Stomach (tissue), 9 donors: ENCODE data around the gene AADACL2. TPM values are rescaled to one million over a fixed set of nuclear protein-coding genes. Genes with fewer than 3 reads are reported as not detected.
A peak's percentile ranks its signal among the peaks of the same experiment; 100 is the strongest.

Experiments used
- DNase-seq, 2 donors: peaks; one replicate each; pipeline versions ENCODE4 v3.0.0 to v3.0.0-alpha.2; 2013 to 2019
- H3K27ac ChIP-seq, 5 donors: fragments of 200-600 bp in 4 of 5; sonication (generic) in 4 of 5; one replicate each; pipeline ENCODE4 v1.5.1; 2013 to 2019; ENCODE audit warnings: mild to moderate bottlenecking in 1 of 5, moderate library complexity in 1 of 5
- H3K27me3 ChIP-seq, 3 donors: fragments of 200-600 bp; sonication (generic); one replicate each; pipeline ENCODE4 v1.5.1; 2017 to 2019; ENCODE audit warnings: mixed run types in 1 of 3
- H3K36me3 ChIP-seq, 4 donors: fragments of 200-600 bp; sonication (generic); 1 replicate in 3 of 4; 2 replicates in 1 of 4; pipeline ENCODE4 v1.5.1; 2016 to 2019
- H3K4me1 ChIP-seq, 4 donors: fragments of 200-600 bp; sonication (generic); one replicate each; pipeline ENCODE4 v1.5.1; 2016 to 2019
- H3K4me3 ChIP-seq, 4 donors: fragments of 200-600 bp; sonication (generic) in 3 of 4; one replicate each; pipeline ENCODE4 v1.5.1; 2016 to 2019; ENCODE audit warnings: mild to moderate bottlenecking in 1 of 4
- H3K9me3 ChIP-seq, 4 donors: fragments of 200-600 bp; sonication (generic); one replicate each; pipeline ENCODE4 v1.5.1; 2016 to 2019
- CTCF ChIP-seq, 7 experiments: fragments of 450-650 bp in 4 of 7; fragments of 200-600 bp in 3 of 7; sonication (generic) in 3 of 7; IDR thresholded peaks; one replicate each; pipeline ENCODE4 v1.5.1; 2016 to 2019; ENCODE audit warnings: antibody characterized with exemption in 7 of 7, control low read depth in 2 of 7, mild to moderate bottlenecking in 1 of 7
- EP300 ChIP-seq: sonication (generic); formaldehyde crosslinking; IDR thresholded peaks from one replicate; pipeline ENCODE4 v1.6.1; 2017; ENCODE audit warnings: antibody characterized with exemption
- POLR2A ChIP-seq, 4 donors: fragments of 450-650 bp; IDR thresholded peaks; one replicate each; pipeline ENCODE4 v1.6.1; 2016; ENCODE audit warnings: antibody characterized with exemption in 4 of 4, control low read depth in 2 of 4, mild to moderate bottlenecking in 1 of 4, moderate library complexity in 1 of 4
- POLR2AphosphoS5 ChIP-seq, 3 donors: sonication (generic); formaldehyde crosslinking; IDR thresholded peaks; one replicate each; pipeline ENCODE4 v1.6.1; 2016; ENCODE audit warnings: antibody characterized with exemption in 3 of 3
- WGBS, 5 donors: extraction: QIAGEN DNeasy Blood & Tissue Kit in 3 of 5; methylation state at CpG; one replicate each; pipeline versions ENCODE4 v1.1.5 to v1.1.7; 2013 to 2018; 5-methylcytosine and 5-hydroxymethylcytosine counted together
- intact Hi-C: fragments of 100-400 bp; cut with DNase I; formaldehyde crosslinking; loops from one replicate; pipeline ENCODE4 v1.15.1; 2023; ENCODE audit warnings: low total_unique reads
- polyA plus RNA-seq, 3 donors: library from polyadenylated mRNA; stranded (reverse); fragments of 200-250 nt; gene quantifications; one replicate each; pipeline ENCODE4 v1.2.3, GENCODE V29; 2013
- total RNA-seq, 5 donors: library from RNA; depleted of rRNA; stranded (reverse); fragments of >200 nt; gene quantifications; one replicate each; pipeline versions ENCODE4 v1.1.0 to v1.2.3, GENCODE V29; 2014 to 2016
- donor health status: healthy with polysubstance abuse.
- donor health status: Bipolar disorder and iron deficiency.
- donor health status: healthy.

Gene AADACL2
- total and polyA plus RNA-seq, 8 donors: 0.92 TPM; not detected in 7

GRCh38 chr3:151766454-151766853, 32.7 kb downstream of the AADACL2 start:
- no peak for DNase-seq
- intact Hi-C loops: no loop called here
- Histone ChIP-seq H3K36me3 (no peaks in the 10 kb centered on the region), H3K27me3 (no peaks in the 10 kb centered on the region), H3K27ac (no peak overlapping the region), H3K9me3 (no peaks in the 10 kb centered on the region), H3K4me3 (no peak overlapping the region), H3K4me1 (peaks cover 12 to 31% (median 17%) of the 10 kb centered on the region in 4 donors)
- peak in 1 of 3 donors; percentile 12 for TF ChIP-seq POLR2AphosphoS5 (IDR thresholded peaks at IDR 0.05)
- TF ChIP-seq POLR2A (IDR thresholded peaks at IDR 0.05): no peak
- WGBS, 5 donors: 48 to 70% (median 63%) methylated on average over 2 of the region's 2 CpGs

GRCh38 chr3:151768393-151768930, 34.7 kb downstream of the AADACL2 start:
- 65 to 98% (median 96%) methylated on average over 1 of the region's 1 CpG for WGBS, 5 donors
- Histone ChIP-seq H3K36me3 (no peaks in the 10 kb centered on the region), H3K4me3 (no peak overlapping the region), H3K9me3 (no peaks in the 10 kb centered on the region), H3K4me1 (peaks cover 17 to 33% (median 23%) of the 10 kb centered on the region in 4 donors), H3K27me3 (no peaks in the 10 kb centered on the region), H3K27ac (peak overlapping the region in 3 of 5 donors; percentile 7 to 79 (median 78))
- intact Hi-C loops: no loop called here
- no peak for DNase-seq
- TF ChIP-seq POLR2AphosphoS5 (IDR thresholded peaks at IDR 0.05) (no peak), EP300 (no peak), CTCF (IDR thresholded peaks at IDR 0.05) (no peak), POLR2A (IDR thresholded peaks at IDR 0.05) (no peak)

- intact Hi-C loops: no loop called here
- TF ChIP-seq EP300 (no peak), POLR2AphosphoS5 (IDR thresholded peaks at IDR 0.05) (no peak), CTCF (IDR thresholded peaks at IDR 0.05) (no peak), POLR2A (IDR thresholded peaks at IDR 0.05) (no peak)
- H3K4me3 ChIP-seq: no peak overlapping the region
- no peaks in the 10 kb centered on the region for H3K9me3 ChIP-seq
- DNase-seq: no peak
- peaks cover 17 to 33% (median 23%) of the 10 kb centered on the region in 4 donors for H3K4me1 ChIP-seq
- no peaks in the 10 kb centered on the region for H3K27me3 ChIP-seq
- H3K27ac ChIP-seq: peak overlapping the region in 4 of 5 donors; percentile 50 to 80 (median 78)
- WGBS, 5 donors: 42 to 62% (median 50%) methylated on average over 2 of the region's 2 CpGs
- H3K36me3 ChIP-seq: no peaks in the 10 kb centered on the region
Measured at GRCh38 chr3:151769175-151769574, 35.4 kb downstream of the AADACL2 start.

GRCh38 chr3:151770956-151771355, 37.2 kb downstream of the AADACL2 start:
- intact Hi-C loops: no loop called here
- Histone ChIP-seq H3K27ac (peak overlapping the region; percentile 50 to 80 (median 78)), H3K4me1 (peaks cover 17 to 33% (median 23%) of the 10 kb centered on the region in 4 donors), H3K9me3 (no peaks in the 10 kb centered on the region), H3K4me3 (no peak overlapping the region), H3K36me3 (no peaks in the 10 kb centered on the region), H3K27me3 (no peaks in the 10 kb centered on the region)
- TF ChIP-seq EP300 (no peak), POLR2AphosphoS5 (IDR thresholded peaks at IDR 0.05) (peak in 1 of 3 donors; percentile 37)
- 13 to 38% (median 19%) methylated on average over 4 of the region's 4 CpGs for WGBS, 5 donors
- DNase-seq: peak; percentile 73

GRCh38 chr3:151772825-151773480, 39.2 kb downstream of the AADACL2 start:
- peaks cover 17 to 33% (median 23%) of the 10 kb centered on the region in 4 donors for H3K4me1 ChIP-seq
- no peaks in the 10 kb centered on the region for H3K36me3 ChIP-seq
- no peaks in the 10 kb centered on the region for H3K9me3 ChIP-seq
- DNase-seq: no peak
- peak overlapping the region in 1 of 5 donors; percentile 78 for H3K27ac ChIP-seq
- intact Hi-C loops: no loop called here
- no peak overlapping the region for H3K4me3 ChIP-seq
- 80 to 93% (median 87%) methylated on average over 4 of the region's 4 CpGs for WGBS, 5 donors
- no peaks in the 10 kb centered on the region for H3K27me3 ChIP-seq
- TF ChIP-seq EP300 (no peak), POLR2A (IDR thresholded peaks at IDR 0.05) (no peak), POLR2AphosphoS5 (IDR thresholded peaks at IDR 0.05) (no peak), CTCF (IDR thresholded peaks at IDR 0.05) (no peak)
